Activated effector memory CD4-positive, alpha-beta T cell treated with anti-CD3 and anti-CD28 coated beads, Interleukin-2, amount 50 U/mL, for 16 hours (primary cell): ENCODE measurements around the gene OVCH2.
"Not testable (repeated sequence)": the region's sequence is repeated elsewhere in the genome, so short reads cannot be mapped to it uniquely, and the experiment has no call there.

ENCODE experiments used
- DNase-seq: peaks from one replicate; pipeline ENCODE4 v3.0.0-alpha.2; 2020

OVCH2 gene

DNA sequence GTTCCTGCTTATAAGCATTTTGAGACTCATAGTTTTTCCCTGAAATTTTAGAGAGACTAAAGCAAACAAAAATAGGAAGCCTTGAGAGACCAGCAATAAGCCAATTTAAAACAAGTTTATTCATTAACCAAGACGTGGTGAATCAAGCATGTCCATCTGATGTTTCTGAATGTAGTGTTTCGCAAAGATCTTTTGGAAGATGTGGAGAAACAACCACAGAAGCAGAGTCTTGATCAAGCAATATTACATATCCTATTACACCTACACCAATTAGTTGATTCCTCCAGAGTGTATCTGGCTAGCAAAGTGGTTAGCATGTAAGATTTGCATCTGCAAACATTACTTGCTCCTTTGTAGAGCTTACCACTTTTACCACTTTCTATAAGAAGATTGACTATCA is at the start of gene OVCH2:
Gene OVCH2, minus strand, starts transcription at position 101 of the 400 bp plus-strand sequence. Its CDS starts 83 bp downstream, at position 18.
- DNase-seq = no peak

DNA sequence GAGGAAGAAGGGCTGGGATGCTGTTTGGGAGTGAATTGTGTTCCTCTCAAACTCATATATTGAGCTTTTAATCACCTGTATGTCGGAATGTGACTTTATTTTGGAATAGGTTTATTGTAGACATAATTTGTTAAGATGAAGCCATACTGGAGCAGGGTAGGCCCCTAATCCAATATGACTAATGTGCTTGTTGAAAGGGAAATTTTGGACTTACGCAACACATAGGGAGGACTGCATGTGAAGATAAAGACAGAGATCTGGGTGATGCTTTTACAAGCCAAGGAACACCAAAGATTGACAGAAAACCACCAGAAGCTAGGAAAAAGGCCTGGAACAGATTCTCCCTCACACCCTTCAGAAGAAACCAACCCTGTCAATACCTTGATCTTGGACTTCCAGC is 43.2 kb upstream of the OVCH2 start:
- DNase-seq = no peak

- DNase-seq = not testable (repeated sequence)
These were observed 28.5 kb upstream of the OVCH2 start for GRCh38 chr11:7734767-7735166.

GRCh38 chr11:7714786-7715185 is 8.5 kb upstream of the OVCH2 start:
- no peak for DNase-seq

DNA sequence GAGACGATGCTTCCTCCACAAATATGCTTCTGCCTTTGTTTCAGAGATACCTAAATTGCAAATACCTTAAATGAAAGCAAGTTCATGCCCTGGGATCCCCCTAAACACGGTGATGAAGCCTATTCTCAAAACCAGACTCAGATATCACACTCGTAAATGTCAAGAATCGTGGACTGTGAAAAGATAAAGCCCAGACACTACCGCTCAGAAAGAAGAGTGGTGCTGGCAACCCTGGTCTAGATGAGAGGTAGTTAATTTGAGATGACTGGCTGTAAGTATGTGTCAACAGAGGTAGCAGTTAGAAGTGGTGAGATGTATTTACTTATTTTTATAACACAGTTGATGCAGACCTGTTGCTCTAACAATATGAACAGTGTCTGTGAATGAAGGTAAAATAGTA is 2.5 kb downstream of the OVCH2 start:
- DNase-seq = no peak

GRCh38 chr11:7696424-7696823 is 9.9 kb downstream of the OVCH2 start:
- no peak for DNase-seq

- DNase-seq = no peak
These were observed 12.0 kb downstream of the OVCH2 start for GRCh38 chr11:7694235-7694634.

GRCh38 chr11:7692426-7692825 is 13.9 kb downstream of the OVCH2 start:
- no peak for DNase-seq

- DNase-seq = no peak
These were observed 14.4 kb downstream of the OVCH2 start for GRCh38 chr11:7691759-7692350.

DNA sequence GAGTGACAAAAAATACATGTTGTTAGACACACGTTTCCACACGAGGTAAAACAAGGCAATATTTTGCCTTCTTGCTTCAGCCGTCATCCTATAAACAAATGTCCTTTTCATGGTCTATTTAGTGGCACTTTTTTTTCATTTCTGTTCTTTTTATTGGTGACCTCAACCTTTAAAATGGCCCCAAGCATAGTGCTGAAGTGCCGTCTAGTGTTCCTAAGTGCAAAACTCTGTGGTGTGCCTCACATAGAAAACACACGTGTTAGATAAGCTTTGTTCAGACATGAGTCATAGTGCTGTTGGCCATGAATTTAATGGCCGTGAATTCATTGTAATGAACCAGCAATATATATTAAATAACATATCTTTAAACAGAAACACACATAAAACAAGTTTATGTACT is 15.6 kb downstream of the OVCH2 start:
- DNase-seq = no peak

DNA sequence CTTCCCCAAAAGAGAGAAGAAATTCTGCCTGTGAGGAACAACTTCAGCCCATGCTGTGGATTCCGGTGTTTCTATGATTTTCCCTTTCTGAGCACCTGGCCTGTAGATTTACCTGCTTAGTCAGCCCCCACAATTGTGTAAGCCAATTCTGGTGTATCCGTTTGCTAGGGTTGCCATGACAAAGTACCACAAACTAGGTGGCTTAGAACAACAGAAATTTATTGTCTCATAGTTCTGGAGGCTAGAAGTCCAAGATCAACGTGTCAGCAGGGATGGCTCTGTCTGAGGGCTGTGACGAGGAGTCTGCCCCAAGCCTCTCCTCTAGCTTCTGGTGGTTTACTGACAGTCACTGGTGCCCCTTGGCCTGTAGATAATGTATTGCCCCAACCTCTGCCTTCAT is 17.0 kb downstream of the OVCH2 start:
- DNase-seq = no peak

DNA sequence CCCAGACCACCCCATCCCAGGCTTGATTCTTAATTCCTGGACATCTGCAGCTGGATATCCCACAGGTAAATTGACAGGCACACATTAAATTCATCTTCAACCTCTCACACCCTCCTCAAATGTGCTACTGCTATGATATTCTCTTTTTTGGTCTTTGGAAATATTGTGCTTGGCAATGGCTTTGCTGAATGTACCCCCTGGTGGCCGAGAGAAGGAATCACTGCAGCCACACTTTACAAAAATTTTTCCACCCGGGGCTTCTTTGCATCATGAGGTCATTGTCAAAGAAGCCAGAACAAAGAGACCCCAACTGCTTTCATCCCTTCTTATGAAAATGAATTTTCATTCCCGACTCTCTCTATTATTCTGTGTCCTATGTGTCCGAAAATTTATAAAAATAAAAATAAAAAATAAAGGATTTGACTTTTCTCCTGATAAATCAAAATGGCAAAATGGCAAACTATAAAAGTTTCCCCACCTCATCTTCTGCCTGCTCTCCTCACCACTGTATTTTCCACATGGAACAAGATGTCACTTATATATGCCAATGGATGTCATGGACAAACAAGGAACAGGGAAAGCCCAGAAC is 17.9 kb downstream of the OVCH2 start:
- no peak for DNase-seq

DNA sequence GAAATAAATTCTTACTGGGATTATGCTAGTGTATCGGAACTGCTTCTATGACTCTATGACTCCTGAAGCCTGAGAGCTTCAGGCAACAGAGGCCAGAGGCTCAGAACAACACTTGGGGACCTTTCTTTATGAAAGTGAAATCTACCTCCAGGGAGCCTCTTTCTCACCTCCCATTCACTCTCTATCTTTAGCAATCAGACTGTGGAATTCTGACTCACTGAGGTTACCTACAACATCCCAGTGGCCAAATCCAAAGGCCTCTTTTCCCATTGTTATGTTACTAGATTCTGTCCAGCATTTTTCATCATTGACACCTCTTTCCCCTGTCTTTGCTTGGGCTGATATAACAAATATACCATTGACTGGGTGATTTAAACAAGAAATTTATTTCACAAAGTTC is 18.9 kb downstream of the OVCH2 start:
- no peak for DNase-seq

DNA sequence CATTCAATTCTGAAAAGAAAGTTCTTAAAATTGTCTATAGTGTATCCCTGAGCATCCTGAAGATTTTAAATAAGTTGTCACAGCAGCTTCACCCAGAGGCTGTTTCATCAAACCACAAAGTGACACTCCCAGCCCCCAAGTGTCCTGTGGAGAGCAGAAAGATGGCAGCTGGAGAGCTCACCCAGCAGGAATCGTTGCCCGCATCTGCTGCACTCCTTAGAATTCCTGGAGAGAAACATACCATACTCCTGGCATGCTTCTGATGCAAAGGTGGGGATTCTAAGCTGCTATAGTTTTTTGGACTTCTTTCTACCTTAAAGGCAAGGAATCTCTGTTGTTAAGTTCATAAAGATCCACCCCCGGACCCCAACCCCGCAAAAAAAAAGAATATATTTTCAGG is 19.5 kb downstream of the OVCH2 start:
- no peak for DNase-seq

DNA sequence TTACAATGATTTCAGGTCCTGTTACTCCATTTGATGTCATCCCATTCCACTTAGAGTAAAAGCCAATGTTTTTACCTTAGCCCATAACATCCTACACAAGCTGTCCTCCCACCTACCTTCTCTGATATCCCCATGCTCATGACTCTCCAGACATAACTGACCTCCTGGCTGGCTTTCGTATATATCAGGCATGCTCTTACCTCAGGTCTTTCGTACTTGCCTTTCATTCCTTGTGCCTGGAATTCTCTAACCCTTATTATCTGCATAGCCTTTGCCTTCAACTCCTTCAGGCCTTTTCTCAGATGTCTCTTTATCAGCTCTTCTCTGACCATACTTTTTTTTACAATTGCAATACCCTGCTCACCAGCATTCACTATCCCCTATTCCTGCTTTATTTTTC is 22.7 kb downstream of the OVCH2 start:
- no peak for DNase-seq

DNA sequence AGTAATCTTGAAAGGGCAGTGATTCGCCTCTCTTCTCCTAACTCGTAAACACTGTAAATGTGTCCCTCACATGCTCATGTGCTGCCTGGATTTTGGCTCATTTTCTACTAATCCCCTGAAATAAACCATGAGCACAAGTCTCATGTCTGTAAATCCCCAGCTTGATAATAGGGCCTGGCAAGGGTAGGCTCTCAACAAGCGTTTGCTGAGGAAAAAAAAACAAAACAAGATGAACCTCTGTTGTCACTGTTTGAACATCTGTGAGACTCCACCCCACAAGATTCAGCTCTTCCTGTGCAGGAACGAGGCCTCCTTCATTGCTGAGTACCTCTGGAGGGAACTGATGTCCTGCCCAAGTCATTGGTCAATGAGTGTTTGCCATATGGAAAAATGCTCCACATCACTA is 28.5 kb downstream of the OVCH2 start:
- no peak for DNase-seq

DNA sequence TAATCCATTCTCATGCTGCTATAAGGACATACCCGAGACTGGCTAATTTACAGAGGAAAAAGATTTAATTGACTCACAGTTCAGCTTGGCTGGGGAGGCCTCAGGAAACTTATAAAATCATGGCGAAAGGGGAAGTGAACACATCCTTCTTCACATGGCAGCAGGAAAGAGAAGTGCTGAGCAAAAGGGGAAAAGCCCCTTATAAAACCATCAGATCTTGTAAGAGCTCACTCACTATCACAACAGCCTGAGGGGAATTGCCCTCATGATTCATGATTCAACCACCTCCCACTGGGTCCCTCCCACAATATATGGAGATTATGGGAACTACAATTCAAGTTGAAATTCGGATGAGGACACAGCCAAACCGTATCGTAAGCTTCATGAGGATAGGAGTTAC is 29.2 kb downstream of the OVCH2 start:
- DNase-seq = no peak

DNA sequence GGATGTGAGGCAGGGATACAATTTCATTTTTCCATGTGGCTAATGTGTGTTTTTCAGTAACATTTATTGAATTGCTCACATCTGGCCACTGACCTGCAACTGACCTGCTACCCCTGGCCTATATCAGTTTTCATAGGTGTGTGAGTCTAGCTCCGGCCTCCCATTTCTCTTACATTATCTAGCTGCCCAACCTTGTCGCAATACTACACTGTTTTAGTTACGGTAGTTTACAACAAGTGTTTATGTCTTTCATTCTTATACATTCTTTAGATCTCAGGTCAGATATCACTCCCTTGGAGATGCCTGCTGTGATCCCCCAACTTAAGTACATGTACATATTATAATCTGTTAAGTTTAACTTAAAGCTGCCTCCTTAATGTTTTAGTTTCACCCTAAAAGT is 30.6 kb downstream of the OVCH2 start:
- no peak for DNase-seq

DNA sequence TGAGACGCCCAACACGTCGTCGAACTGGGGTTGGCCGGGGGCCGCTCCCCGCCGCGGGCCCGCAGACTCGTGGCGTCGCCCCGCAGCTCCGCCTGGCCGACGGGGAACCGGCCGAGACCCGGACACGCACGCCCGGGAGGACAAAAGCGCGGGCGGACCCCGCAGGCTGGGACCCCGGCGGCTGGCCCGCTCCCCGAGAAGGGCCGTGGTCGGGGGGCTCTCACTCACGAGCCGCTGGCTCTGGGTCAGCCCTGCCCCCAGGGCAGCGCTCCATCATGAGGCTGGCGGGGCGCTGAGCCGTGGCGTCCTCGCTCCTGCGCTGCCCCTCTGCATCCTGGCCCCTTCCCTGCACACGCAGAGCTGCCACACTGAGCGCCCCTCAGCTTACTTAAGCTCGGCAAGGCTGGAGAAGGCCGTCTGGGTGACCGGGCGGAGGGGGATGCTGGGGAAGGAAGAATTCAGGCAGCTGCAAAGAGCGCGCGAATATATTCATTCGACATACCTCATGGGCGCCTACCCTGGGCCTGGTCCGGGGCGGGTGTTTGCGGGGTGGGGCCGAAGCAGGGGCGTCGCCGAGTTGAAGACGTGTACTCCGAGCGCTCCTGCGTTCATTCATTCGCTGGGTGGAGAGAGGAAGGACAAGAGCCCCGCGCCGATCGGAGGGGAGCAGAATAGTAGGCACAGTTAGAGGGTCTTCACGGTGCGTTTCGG is 32.4 kb downstream of the OVCH2 start:
- peak; percentile 61 for DNase-seq

GRCh38 chr11:7672960-7673723 is 33.1 kb downstream of the OVCH2 start, which contains the start of gene CYB5R2:
CYB5R2 (minus strand) TSS chr11:7673500; CDS start chr11:7672825, 675 bp downstream.
- peak; percentile 61 for DNase-seq

DNA sequence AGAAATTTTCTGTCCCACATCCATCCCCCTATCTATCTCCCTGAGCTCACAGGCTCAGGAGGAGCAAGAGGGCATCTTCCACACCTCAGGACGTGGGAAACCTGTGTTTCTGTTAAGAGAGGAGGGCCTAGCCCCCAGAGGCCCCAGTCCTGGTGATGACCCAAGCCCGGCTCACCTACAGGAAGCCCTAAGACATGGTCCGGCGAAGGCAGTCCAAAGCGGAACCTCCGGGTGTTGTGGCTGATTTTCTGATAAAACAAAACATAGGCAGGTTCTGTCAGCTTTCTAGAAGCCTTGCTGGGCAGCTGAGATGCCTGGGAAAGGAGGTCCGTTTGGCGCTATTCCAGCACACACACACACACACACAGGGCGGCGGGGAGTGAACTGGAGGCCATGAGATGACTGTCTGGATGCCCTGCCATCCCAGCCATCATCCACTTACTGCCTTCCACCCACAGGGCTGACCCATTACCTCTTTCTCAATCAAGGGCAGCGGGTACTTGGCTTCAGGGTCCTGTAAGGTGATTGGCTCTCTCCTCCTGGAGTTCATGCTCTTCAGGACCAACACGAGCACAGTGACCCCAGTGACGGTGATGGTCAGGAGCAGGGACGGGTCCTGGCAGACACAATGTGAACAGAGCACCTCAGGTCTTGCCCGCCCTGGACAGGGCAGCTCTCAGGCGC is 33.9 kb downstream of the OVCH2 start:
- no peak for DNase-seq

- no peak for DNase-seq
These were observed 34.7 kb downstream of the OVCH2 start for GRCh38 chr11:7671347-7672215.
